Osteoblast (primary cell): ENCODE results near the gene POLD1. TPM values are rescaled to one million over a fixed set of nuclear protein-coding genes. Genes with fewer than 3 reads are reported as not detected.
A peak's percentile ranks its signal among the peaks of the same experiment; 100 is the strongest.

ENCODE experiments used
- DNase-seq: peaks from one replicate; pipeline ENCODE4 v3.0.0; 2011; ENCODE audit warnings: low spot score, mixed read lengths; ENCODE audit not compliant: insufficient read length; ENCODE audit errors: missing footprints
- H2AFZ ChIP-seq: 2 replicates; pipeline ENCODE4 v1.6.0; 2011; ENCODE audit warnings: mild to moderate bottlenecking, low read length
- H3K27ac ChIP-seq: 2 replicates; pipeline ENCODE4 v1.5.1; 2011; ENCODE audit warnings: mild to moderate bottlenecking, low read depth, low read length, moderate library complexity
- H3K27me3 ChIP-seq: 2 replicates; pipeline ENCODE4 v1.6.0; 2012; ENCODE audit warnings: mild to moderate bottlenecking, control low read depth, inconsistent platforms, low read length, moderate library complexity; ENCODE audit not compliant: insufficient read depth
- H3K36me3 ChIP-seq: 2 replicates; pipeline ENCODE4 v1.5.1; 2011; ENCODE audit warnings: mild to moderate bottlenecking, low read length, control low read depth, moderate library complexity; ENCODE audit not compliant: insufficient read depth
- H3K4me1 ChIP-seq: 2 replicates; pipeline ENCODE4 v1.5.1; 2011; ENCODE audit warnings: mild to moderate bottlenecking, low read length, control low read depth, moderate library complexity; ENCODE audit not compliant: insufficient read depth
- H3K4me2 ChIP-seq: 2 replicates; pipeline ENCODE4 v1.6.0; 2011; ENCODE audit warnings: mild to moderate bottlenecking, low read length; ENCODE audit not compliant: insufficient read depth
- H3K4me3 ChIP-seq: fragments of 200-600 bp; sonication (generic); 3 replicates; pipeline ENCODE4 v1.5.1; 2012; ENCODE audit warnings: mild to moderate bottlenecking, low read length, inconsistent platforms; ENCODE audit not compliant: insufficient read depth
- H3K79me2 ChIP-seq: 2 replicates; pipeline ENCODE4 v1.6.0; 2012; ENCODE audit warnings: mild to moderate bottlenecking, low read length, control low read depth, inconsistent platforms; ENCODE audit not compliant: insufficient read depth
- H3K9me3 ChIP-seq: 2 replicates; pipeline ENCODE4 v1.5.1; 2011; ENCODE audit warnings: low read depth, low read length, control low read depth
- H4K20me1 ChIP-seq: 2 replicates; pipeline ENCODE4 v1.6.0; 2012; ENCODE audit warnings: mild to moderate bottlenecking, low read length, control low read depth; ENCODE audit not compliant: insufficient read depth
- CTCF ChIP-seq: IDR thresholded peaks from 2 replicates; pipeline ENCODE4 v1.5.1; 2011; ENCODE audit warnings: mild to moderate bottlenecking, low read depth, low read length, moderate library complexity; ENCODE audit errors: extremely low read depth
- total RNA-seq: library from RNA; depleted of rRNA; stranded (reverse); fragments of >200 nt; gene quantifications from 2 replicates; pipeline ENCODE4 v1.2.3, GENCODE V29; 2012

Gene POLD1
- total RNA-seq, 1 donor: 15.6 TPM

GRCh38 chr19:50444059-50444458 lies 59.9 kb downstream of the POLD1 start:
- Histone ChIP-seq H3K27ac (no peak overlapping the region), H2AFZ (no peak overlapping the region), H3K27me3 (no peaks in the 10 kb centered on the region), H3K4me3 (no peak overlapping the region), H3K4me2 (no peak overlapping the region), H3K36me3 (no peaks in the 10 kb centered on the region), H3K79me2 (no peaks in the 10 kb centered on the region), H4K20me1 (no peaks in the 10 kb centered on the region), H3K4me1 (no peaks in the 10 kb centered on the region), H3K9me3 (no peaks in the 10 kb centered on the region)
- DNase-seq: no peak
- no peak for TF ChIP-seq CTCF

- no peak overlapping the region for H3K27ac ChIP-seq
- no peaks in the 10 kb centered on the region for H3K4me1 ChIP-seq
- no peak overlapping the region for H2AFZ ChIP-seq
- no peak for TF ChIP-seq CTCF
- DNase-seq: peak; percentile 50
- H3K79me2 ChIP-seq: no peaks in the 10 kb centered on the region
- peaks cover 4% of the 10 kb centered on the region for H3K27me3 ChIP-seq
- H4K20me1 ChIP-seq: no peaks in the 10 kb centered on the region
- H3K4me3 ChIP-seq: no peak overlapping the region
- H3K36me3 ChIP-seq: no peaks in the 10 kb centered on the region
- H3K4me2 ChIP-seq: no peak overlapping the region
- H3K9me3 ChIP-seq: no peaks in the 10 kb centered on the region
Observed at GRCh38 chr19:50447053-50447452, 62.9 kb downstream of the POLD1 start.

GRCh38 chr19:50447750-50448149 lies 63.6 kb downstream of the POLD1 start:
- no peak for TF ChIP-seq CTCF
- H3K79me2 ChIP-seq: no peaks in the 10 kb centered on the region
- no peaks in the 10 kb centered on the region for H3K36me3 ChIP-seq
- no peak overlapping the region for H3K27ac ChIP-seq
- H3K9me3 ChIP-seq: no peaks in the 10 kb centered on the region
- H3K4me1 ChIP-seq: no peaks in the 10 kb centered on the region
- H3K4me3 ChIP-seq: no peak overlapping the region
- H3K4me2 ChIP-seq: no peak overlapping the region
- no peak for DNase-seq
- H2AFZ ChIP-seq: no peak overlapping the region
- H4K20me1 ChIP-seq: no peaks in the 10 kb centered on the region
- H3K27me3 ChIP-seq: peaks cover 4% of the 10 kb centered on the region

GRCh38 chr19:50449236-50449899 lies 65.2 kb downstream of the POLD1 start:
- Histone ChIP-seq H3K27me3 (peaks cover 4% of the 10 kb centered on the region), H3K79me2 (no peaks in the 10 kb centered on the region), H3K36me3 (no peaks in the 10 kb centered on the region), H3K4me2 (no peak overlapping the region), H3K27ac (no peak overlapping the region), H3K4me3 (no peak overlapping the region), H3K4me1 (no peaks in the 10 kb centered on the region), H3K9me3 (no peaks in the 10 kb centered on the region), H4K20me1 (no peaks in the 10 kb centered on the region), H2AFZ (no peak overlapping the region)
- DNase-seq: peak; percentile 45
- TF ChIP-seq CTCF: no peak
